Fibroblast of the aortic adventitia (primary cell): Measurements from ENCODE around the gene HHATL. TPM values are rescaled to one million over a fixed set of nuclear protein-coding genes. Genes with fewer than 3 reads are reported as not detected.

Experiments
- DNase-seq: peaks from one replicate; pipeline ENCODE4 v3.0.0-alpha.2; 2010; ENCODE audit warnings: low read depth
- H3K4me3 ChIP-seq: 2 replicates; pipeline ENCODE4 v1.5.1; 2011; ENCODE audit warnings: low read depth, mild to moderate bottlenecking, control low read depth, low read length, moderate library complexity
- total RNA-seq: library from RNA; depleted of rRNA; stranded (reverse); fragments of >200 nt; gene quantifications from 2 replicates; pipeline ENCODE4 v1.2.3, GENCODE V29; 2012; ENCODE audit warnings: low replicate concordance
- TF ChIP-seq, protein P1 (sequence below): IDR thresholded peaks from 2 replicates; pipeline ENCODE4 v1.5.1; 2011; ENCODE audit warnings: mild to moderate bottlenecking, low read length, control low read depth, inconsistent platforms; ENCODE audit not compliant: insufficient read depth

The HHATL gene
- total RNA-seq, 1 donor = not detected

DNA sequence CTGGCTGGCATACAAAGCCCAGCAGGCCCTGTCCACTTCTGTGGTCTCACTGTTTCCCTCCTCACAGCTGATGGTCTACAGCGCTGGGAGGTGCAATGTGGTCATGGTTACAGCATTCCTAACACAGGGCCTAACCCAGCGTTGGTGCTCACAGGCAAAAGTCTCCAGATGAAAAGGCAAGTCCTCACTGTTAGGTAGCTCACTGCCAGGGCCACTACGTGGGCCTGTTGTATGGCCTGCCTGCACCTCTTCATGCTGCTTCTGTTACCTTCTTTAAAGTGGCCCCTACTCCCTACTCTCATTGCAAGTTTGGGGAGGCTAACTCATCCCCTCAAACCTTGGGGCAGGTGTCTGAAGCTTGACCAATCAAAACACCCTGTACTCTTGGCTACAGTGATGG is 39.2 kb upstream of the HHATL start:
- no peak for DNase-seq
- no peak overlapping the region for H3K4me3 ChIP-seq
- TF ChIP-seq, protein P1, sequence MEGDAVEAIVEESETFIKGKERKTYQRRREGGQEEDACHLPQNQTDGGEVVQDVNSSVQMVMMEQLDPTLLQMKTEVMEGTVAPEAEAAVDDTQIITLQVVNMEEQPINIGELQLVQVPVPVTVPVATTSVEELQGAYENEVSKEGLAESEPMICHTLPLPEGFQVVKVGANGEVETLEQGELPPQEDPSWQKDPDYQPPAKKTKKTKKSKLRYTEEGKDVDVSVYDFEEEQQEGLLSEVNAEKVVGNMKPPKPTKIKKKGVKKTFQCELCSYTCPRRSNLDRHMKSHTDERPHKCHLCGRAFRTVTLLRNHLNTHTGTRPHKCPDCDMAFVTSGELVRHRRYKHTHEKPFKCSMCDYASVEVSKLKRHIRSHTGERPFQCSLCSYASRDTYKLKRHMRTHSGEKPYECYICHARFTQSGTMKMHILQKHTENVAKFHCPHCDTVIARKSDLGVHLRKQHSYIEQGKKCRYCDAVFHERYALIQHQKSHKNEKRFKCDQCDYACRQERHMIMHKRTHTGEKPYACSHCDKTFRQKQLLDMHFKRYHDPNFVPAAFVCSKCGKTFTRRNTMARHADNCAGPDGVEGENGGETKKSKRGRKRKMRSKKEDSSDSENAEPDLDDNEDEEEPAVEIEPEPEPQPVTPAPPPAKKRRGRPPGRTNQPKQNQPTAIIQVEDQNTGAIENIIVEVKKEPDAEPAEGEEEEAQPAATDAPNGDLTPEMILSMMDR = no peak

DNA sequence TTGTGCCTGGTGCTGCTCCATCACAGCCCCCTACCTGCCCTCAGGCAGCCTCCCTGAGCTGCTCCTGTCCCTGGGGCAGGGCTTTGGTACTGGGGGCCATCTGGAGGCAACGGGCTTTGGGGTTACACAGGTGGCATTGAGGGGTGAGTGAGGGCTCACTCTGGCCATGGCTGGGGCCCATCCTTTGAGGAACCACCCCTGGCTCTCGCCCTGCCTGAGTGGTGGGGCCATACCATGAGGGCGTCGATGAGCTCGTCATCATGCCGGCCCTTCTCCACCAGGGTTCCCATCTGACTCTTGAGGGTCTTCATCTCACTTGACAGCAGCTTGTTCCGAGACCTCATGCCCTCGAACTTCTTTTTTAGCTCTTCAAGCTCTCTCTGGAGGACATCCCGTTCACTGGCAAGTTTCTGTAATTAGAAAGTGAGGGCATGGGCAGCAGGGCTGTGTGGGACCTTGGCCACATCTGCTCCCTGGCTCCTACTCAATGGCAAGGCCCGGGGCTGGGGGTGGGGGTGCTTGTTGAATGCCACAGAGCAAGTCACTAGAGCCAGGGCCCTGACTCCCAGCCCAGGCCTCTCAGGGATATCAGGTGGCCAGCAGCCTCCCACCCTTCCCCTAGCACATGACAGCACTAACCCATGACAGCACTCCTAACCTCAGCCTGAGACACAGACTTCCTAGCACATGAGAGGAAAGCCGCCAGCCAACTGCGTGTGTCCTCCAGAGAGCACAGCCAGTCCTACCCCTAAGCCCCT is 37.0 kb upstream of the HHATL start:
- TF ChIP-seq, protein P1 = no peak
- DNase-seq = no peak
- H3K4me3 ChIP-seq = no peak overlapping the region

DNA sequence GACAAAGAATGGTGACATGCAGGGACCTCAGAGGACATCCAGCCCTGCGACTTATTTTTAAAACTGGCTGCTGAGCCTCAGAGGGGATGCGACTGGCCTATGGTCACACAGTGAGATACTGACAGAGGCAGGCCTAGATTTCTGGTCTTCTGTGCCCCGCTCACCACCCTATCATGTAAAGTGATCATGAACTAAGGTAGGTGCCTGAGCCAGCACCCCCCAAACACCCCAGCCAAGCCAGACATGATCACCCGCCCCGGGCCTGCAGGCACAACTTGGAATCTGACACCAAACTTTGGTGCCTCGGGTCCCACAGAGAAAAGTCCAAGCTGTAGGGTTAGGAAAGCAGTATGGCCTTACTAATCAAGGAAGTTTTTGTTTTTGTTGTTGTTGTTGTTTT is 33.9 kb upstream of the HHATL start:
- DNase-seq = no peak
- H3K4me3 ChIP-seq = no peak overlapping the region
- TF ChIP-seq, protein P1 = no peak

DNA sequence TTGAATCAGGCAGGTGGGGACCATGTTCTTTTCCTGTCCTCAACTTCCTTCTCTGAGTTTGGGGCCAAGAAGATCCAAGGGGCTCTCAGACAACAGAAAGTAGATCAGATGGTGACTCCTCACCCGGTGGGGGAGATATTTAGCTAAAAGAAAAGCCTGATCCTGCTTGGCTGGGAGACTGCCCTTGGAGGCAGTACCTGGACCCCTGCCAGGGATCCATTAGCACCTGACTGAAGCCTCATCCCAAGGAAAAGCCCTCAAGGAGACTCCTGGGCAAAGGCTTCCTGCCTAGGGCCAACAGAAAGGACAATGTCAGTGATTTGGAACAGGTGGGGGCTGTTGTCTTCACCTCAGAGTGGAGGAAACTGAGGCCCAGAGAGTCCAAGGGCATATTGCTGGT is 33.5 kb upstream of the HHATL start:
- no peak for DNase-seq
- TF ChIP-seq, protein P1 = no peak
- no peak overlapping the region for H3K4me3 ChIP-seq

DNA sequence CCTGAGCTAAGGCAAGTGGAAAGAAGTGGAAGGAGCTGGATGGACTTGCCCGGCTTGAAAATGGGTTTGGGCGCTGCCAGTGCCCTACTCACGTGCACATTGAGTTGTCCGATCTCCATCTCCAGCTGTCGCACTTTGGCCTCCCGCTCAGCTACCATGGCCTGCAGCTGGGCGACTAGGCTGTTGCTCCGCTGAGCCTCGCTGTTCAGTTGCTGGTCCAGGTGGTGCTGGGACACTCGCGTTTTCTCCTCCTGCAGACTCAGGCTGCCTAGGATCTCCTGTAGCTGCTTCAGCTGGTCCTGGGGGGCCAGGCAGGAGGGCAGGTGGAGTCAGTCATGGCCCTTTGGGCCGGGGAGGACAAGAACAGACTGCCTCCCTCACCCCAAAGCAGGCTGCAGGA is 33.0 kb upstream of the HHATL start:
- H3K4me3 ChIP-seq = no peak overlapping the region
- TF ChIP-seq, protein P1 = no peak
- DNase-seq = no peak

DNA sequence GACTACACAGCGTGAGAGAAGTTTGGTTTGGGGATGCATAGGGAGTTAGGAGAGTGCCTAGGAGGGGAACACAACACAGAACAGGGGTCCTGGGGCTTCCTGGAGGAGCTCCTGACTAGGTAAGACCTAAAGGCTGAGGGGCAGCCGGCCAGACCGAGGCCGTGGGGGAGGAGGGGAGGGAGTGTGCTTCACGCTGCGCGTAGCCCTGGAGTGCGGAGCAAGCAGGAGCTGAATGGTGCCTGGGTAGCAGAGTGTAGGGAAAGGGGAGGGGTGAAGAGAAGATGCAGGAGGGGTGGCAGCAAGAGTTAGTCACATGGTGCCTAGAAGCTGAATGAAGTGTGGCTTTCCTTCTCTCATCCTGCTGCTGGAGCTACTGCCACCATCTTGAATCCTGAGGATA is 32.4 kb upstream of the HHATL start:
- TF ChIP-seq, protein P1 = no peak
- no peak for DNase-seq

More for the DNA sequence above, 32.4 kb upstream of the HHATL start:
- no peak overlapping the region for H3K4me3 ChIP-seq
